Neural cell (in vitro differentiated cells): ENCODE results near the gene GCK. TPM values are rescaled to one million over a fixed set of nuclear protein-coding genes. Genes with fewer than 3 reads are reported as not detected.

ENCODE experiments used
- H2AFZ ChIP-seq: fragments of 200-600, 300-800 bp; sonication (generic), shearing (Covaris generic); 2 replicates; pipeline ENCODE4 v1.6.0; 2014; ENCODE audit warnings: low read depth, mild to moderate bottlenecking, antibody characterized with exemption, low read length, moderate library complexity
- H3F3A ChIP-seq: fragments of 200-600 bp; shearing (Covaris generic); 2 replicates; pipeline ENCODE4 v1.6.1; 2016; ENCODE audit warnings: mild to moderate bottlenecking, moderate library complexity, mixed read lengths, antibody characterized with exemption, low read length; ENCODE audit not compliant: insufficient read depth, poor library complexity, severe bottlenecking
- H3K27ac ChIP-seq: fragments of 200-600, 300-800 bp; sonication (generic), shearing (Covaris generic); 2 replicates; pipeline ENCODE4 v1.5.1; 2014; ENCODE audit warnings: mild to moderate bottlenecking, low read length, moderate library complexity
- H3K27me3 ChIP-seq: fragments of 300-800, 200-600 bp; sonication (generic), shearing (Covaris generic); 2 replicates; pipeline ENCODE4 v1.6.0; 2014; ENCODE audit warnings: mild to moderate bottlenecking, low read depth, low read length, moderate library complexity; ENCODE audit not compliant: insufficient read depth
- H3K36me3 ChIP-seq: fragments of 300-800, 200-600 bp; sonication (generic), shearing (Covaris generic); 2 replicates; pipeline ENCODE4 v1.5.1; 2014; ENCODE audit warnings: mild to moderate bottlenecking, antibody characterized with exemption, low read length, moderate library complexity; ENCODE audit not compliant: insufficient read depth
- H3K4me2 ChIP-seq: fragments of 300-800, 200-600 bp; sonication (generic), shearing (Covaris generic); 2 replicates; pipeline ENCODE4 v1.6.0; 2014; ENCODE audit warnings: mild to moderate bottlenecking, low read length
- H3K4me3 ChIP-seq: fragments of 300-800, 200-600 bp; sonication (generic), shearing (Covaris generic); 2 replicates; pipeline ENCODE4 v1.5.1; 2014; ENCODE audit warnings: mild to moderate bottlenecking, low read length, moderate library complexity
- H3K79me2 ChIP-seq: fragments of 200-600 bp; shearing (Covaris generic); replicated peaks from 2 replicates; pipeline ENCODE4 v1.6.0; 2014; ENCODE audit warnings: mild to moderate bottlenecking, low read length, moderate library complexity; ENCODE audit not compliant: insufficient read depth
- H3K9ac ChIP-seq: fragments of 300-800, 200-600 bp; sonication (generic), shearing (Covaris generic); 2 replicates; pipeline ENCODE4 v1.6.1; 2016; ENCODE audit warnings: mild to moderate bottlenecking, low read length, mixed read lengths
- H3K9me2 ChIP-seq: fragments of 200-600 bp; shearing (Covaris generic); 2 replicates; pipeline ENCODE4 v1.6.1; 2016; ENCODE audit warnings: mild to moderate bottlenecking, low read length, mixed read lengths; ENCODE audit not compliant: insufficient read depth
- H3K9me3 ChIP-seq: fragments of 200-600, 300-800 bp; sonication (generic), shearing (Covaris generic); 2 replicates; pipeline ENCODE4 v1.6.1; 2016; ENCODE audit warnings: mild to moderate bottlenecking, mixed run types, low read length, moderate library complexity, mixed read lengths
- H4K20me1 ChIP-seq: fragments of 200-600 bp; shearing (Covaris generic); 2 replicates; pipeline ENCODE4 v1.6.1; 2016; ENCODE audit warnings: mild to moderate bottlenecking, mixed run types; ENCODE audit not compliant: insufficient read depth
- EP300 ChIP-seq: fragments of 450-650 bp; conservative IDR thresholded peaks from 2 replicates; pipeline ENCODE4 v1.6.1; 2014; ENCODE audit warnings: antibody characterized with exemption, mild to moderate bottlenecking, moderate library complexity; ENCODE audit not compliant: poor library complexity, severe bottlenecking
- EZH2 ChIP-seq: fragments of 200-600, 300-800 bp; shearing (Covaris generic), sonication (generic); IDR thresholded peaks from 2 replicates; pipeline ENCODE4 v1.6.1; 2014; ENCODE audit warnings: antibody characterized with exemption, low read length, borderline replicate concordance, mild to moderate bottlenecking; ENCODE audit not compliant: insufficient read depth, poor library complexity, severe bottlenecking
- MXI1 ChIP-seq: fragments of 450-650 bp; conservative IDR thresholded peaks from 2 replicates; pipeline ENCODE4 v1.6.1; 2014; ENCODE audit warnings: antibody characterized with exemption, mild to moderate bottlenecking; ENCODE audit not compliant: poor library complexity, severe bottlenecking
- POLR2AphosphoS5 ChIP-seq: IDR thresholded peaks from 2 replicates; pipeline ENCODE4 v1.6.1; 2012
- RAD21 ChIP-seq: fragments of 450-650 bp; conservative IDR thresholded peaks from 2 replicates; pipeline ENCODE4 v1.6.1; 2014; ENCODE audit warnings: antibody characterized with exemption, mild to moderate bottlenecking, moderate library complexity
- SMC3 ChIP-seq: fragments of 450-650 bp; conservative IDR thresholded peaks from 2 replicates; pipeline ENCODE4 v1.6.1; 2014; ENCODE audit warnings: antibody characterized with exemption, mild to moderate bottlenecking, moderate library complexity; ENCODE audit not compliant: poor library complexity
- TAF1 ChIP-seq: IDR thresholded peaks from 2 replicates; pipeline ENCODE4 v1.6.1; 2012; ENCODE audit warnings: low read depth
- polyA plus RNA-seq: library from polyadenylated mRNA; depleted of rRNA; stranded (reverse); fragments of >200 nt; gene quantifications from 2 replicates; pipeline ENCODE4 v1.2.3, GENCODE V29; 2014
- TF ChIP-seq, protein P1 (sequence below): fragments of 450-650 bp; IDR thresholded peaks from 2 replicates; pipeline ENCODE4 v1.5.1; 2014; ENCODE audit warnings: antibody characterized with exemption, mild to moderate bottlenecking, moderate library complexity; ENCODE audit not compliant: poor library complexity, severe bottlenecking
- TF ChIP-seq, protein P2 (sequence below): IDR thresholded peaks from 2 replicates; pipeline ENCODE4 v1.6.1; 2012; ENCODE audit warnings: borderline replicate concordance

GCK gene
- polyA plus RNA-seq, 1 donor from 2014 or later = 7.4 TPM

DNA sequence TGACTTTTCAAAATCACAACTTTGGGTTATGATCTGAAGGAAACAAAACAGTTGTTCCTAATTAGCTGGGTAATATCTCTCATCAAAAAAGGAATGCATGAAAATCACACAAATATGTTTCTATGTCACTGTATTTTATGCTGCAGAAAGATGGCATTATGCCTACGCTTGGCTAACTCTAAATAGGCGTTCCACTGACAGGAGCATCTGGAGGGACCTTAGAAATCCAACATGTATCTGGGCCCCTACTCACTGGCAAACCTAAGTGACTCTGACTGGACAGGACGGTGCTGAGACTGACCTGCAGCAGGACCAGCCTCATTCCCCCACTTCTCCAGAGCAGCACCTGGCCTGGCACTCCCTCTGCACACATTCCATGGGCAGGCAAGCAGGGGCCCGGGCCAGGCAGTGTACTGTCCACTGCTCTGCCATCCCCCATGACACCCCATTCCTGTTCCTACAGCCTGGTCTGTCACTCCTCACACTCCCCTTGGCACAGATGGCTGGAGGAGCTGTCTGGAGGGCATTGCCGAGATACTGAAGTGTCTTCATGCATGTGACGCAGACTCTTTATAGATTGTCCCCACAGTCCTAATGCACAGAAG, 45.5 kb downstream of the GCK start:
- Histone ChIP-seq H3K9me3 (no peaks in the 10 kb centered on the region), H3K36me3 (no peaks in the 10 kb centered on the region), H4K20me1 (no peaks in the 10 kb centered on the region), H3K27ac (no peak overlapping the region), H3K4me2 (no peak overlapping the region), H3K9ac (no peak overlapping the region), H3K9me2 (no peaks in the 10 kb centered on the region), H2AFZ (no peak overlapping the region), H3F3A (no peaks in the 10 kb centered on the region), H3K27me3 (peaks cover 7% of the 10 kb centered on the region), H3K79me2 (no peaks in the 10 kb centered on the region), H3K4me3 (no peak overlapping the region)
- TF ChIP-seq, protein P1, sequence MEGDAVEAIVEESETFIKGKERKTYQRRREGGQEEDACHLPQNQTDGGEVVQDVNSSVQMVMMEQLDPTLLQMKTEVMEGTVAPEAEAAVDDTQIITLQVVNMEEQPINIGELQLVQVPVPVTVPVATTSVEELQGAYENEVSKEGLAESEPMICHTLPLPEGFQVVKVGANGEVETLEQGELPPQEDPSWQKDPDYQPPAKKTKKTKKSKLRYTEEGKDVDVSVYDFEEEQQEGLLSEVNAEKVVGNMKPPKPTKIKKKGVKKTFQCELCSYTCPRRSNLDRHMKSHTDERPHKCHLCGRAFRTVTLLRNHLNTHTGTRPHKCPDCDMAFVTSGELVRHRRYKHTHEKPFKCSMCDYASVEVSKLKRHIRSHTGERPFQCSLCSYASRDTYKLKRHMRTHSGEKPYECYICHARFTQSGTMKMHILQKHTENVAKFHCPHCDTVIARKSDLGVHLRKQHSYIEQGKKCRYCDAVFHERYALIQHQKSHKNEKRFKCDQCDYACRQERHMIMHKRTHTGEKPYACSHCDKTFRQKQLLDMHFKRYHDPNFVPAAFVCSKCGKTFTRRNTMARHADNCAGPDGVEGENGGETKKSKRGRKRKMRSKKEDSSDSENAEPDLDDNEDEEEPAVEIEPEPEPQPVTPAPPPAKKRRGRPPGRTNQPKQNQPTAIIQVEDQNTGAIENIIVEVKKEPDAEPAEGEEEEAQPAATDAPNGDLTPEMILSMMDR = no peak
- TF ChIP-seq SMC3 (no peak), TAF1 (no peak), EP300 (no peak), EZH2 (no peak), RAD21 (no peak), MXI1 (no peak), POLR2AphosphoS5 (no peak)
- TF ChIP-seq, protein P2, sequence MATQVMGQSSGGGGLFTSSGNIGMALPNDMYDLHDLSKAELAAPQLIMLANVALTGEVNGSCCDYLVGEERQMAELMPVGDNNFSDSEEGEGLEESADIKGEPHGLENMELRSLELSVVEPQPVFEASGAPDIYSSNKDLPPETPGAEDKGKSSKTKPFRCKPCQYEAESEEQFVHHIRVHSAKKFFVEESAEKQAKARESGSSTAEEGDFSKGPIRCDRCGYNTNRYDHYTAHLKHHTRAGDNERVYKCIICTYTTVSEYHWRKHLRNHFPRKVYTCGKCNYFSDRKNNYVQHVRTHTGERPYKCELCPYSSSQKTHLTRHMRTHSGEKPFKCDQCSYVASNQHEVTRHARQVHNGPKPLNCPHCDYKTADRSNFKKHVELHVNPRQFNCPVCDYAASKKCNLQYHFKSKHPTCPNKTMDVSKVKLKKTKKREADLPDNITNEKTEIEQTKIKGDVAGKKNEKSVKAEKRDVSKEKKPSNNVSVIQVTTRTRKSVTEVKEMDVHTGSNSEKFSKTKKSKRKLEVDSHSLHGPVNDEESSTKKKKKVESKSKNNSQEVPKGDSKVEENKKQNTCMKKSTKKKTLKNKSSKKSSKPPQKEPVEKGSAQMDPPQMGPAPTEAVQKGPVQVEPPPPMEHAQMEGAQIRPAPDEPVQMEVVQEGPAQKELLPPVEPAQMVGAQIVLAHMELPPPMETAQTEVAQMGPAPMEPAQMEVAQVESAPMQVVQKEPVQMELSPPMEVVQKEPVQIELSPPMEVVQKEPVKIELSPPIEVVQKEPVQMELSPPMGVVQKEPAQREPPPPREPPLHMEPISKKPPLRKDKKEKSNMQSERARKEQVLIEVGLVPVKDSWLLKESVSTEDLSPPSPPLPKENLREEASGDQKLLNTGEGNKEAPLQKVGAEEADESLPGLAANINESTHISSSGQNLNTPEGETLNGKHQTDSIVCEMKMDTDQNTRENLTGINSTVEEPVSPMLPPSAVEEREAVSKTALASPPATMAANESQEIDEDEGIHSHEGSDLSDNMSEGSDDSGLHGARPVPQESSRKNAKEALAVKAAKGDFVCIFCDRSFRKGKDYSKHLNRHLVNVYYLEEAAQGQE = no peak

DNA sequence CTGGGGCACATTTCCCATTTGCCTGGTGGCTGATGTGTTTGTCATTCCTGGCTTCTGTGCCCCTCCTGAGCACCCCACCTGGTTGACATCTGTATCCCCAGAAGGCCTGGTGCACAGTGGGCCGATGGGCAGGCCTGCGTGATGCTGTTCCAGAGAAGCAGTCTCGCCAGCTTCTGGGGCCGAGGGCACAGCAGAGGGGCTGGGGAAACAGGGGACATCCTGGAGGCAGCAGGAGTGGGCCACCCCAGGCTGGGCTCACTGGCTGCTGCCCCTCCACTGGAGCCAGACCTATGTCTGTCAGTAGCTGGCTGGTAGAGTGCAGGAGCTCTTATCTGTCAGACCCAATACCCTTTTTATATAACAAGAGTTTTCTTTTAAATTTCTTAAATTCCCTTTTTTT, 47.2 kb downstream of the GCK start:
- no peaks in the 10 kb centered on the region for H3K9me3 ChIP-seq
- H3K27me3 ChIP-seq = peaks cover 7% of the 10 kb centered on the region
- H3K27ac ChIP-seq = no peak overlapping the region
- no peaks in the 10 kb centered on the region for H3K79me2 ChIP-seq
- H3K36me3 ChIP-seq = no peaks in the 10 kb centered on the region
- no peaks in the 10 kb centered on the region for H3F3A ChIP-seq
- no peak overlapping the region for H3K4me2 ChIP-seq
- H3K4me3 ChIP-seq = no peak overlapping the region
- H2AFZ ChIP-seq = no peak overlapping the region
- H3K9ac ChIP-seq = no peak overlapping the region
- TF ChIP-seq RAD21 (no peak), EP300 (no peak), MXI1 (no peak)
- no peaks in the 10 kb centered on the region for H3K9me2 ChIP-seq
- no peaks in the 10 kb centered on the region for H4K20me1 ChIP-seq
